Measurements from ENCODE around the gene TSSC4.
"Not testable (repeated sequence)": the region's sequence is repeated elsewhere in the genome, so short reads cannot be mapped to it uniquely, and the experiment has no call there.

Gene TSSC4

DNA sequence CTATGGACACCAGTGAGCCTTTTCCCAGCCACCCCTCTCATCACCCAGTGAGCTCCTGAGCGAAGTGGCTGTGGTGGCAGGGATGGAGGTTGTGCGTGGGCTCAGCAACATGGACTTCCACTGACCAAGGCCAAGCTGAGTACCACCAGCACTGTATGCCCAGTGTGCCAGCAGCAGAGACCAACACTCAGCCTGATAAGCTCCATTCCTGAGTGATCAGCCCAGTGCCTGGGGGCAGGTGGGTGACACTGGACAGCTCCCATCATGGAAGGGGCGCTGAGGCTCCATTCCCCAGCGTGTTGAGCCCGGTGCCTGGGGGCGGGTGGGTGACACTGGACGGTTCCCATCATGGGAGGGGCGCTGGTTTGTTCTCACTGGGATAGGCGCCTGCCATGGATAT lies 41.0 kb upstream of the TSSC4 start:
- TF ChIP-seq, protein P1, sequence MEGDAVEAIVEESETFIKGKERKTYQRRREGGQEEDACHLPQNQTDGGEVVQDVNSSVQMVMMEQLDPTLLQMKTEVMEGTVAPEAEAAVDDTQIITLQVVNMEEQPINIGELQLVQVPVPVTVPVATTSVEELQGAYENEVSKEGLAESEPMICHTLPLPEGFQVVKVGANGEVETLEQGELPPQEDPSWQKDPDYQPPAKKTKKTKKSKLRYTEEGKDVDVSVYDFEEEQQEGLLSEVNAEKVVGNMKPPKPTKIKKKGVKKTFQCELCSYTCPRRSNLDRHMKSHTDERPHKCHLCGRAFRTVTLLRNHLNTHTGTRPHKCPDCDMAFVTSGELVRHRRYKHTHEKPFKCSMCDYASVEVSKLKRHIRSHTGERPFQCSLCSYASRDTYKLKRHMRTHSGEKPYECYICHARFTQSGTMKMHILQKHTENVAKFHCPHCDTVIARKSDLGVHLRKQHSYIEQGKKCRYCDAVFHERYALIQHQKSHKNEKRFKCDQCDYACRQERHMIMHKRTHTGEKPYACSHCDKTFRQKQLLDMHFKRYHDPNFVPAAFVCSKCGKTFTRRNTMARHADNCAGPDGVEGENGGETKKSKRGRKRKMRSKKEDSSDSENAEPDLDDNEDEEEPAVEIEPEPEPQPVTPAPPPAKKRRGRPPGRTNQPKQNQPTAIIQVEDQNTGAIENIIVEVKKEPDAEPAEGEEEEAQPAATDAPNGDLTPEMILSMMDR (IDR thresholded peaks at IDR 0.05; ENCODE audit: low read depth, low read length), result no peak

GRCh38 chr11:2360081-2360642 lies 40.4 kb upstream of the TSSC4 start:
- H3K4me3 ChIP-seq (ENCODE audit: low read depth, low read length), result no peak overlapping the region
- TF ChIP-seq, protein P1 (IDR thresholded peaks at IDR 0.05; ENCODE audit: low read depth, low read length), result no peak

More for the DNA sequence above, 41.0 kb upstream of the TSSC4 start:
- H3K4me3 ChIP-seq (ENCODE audit: low read depth, low read length), result no peak overlapping the region

DNA sequence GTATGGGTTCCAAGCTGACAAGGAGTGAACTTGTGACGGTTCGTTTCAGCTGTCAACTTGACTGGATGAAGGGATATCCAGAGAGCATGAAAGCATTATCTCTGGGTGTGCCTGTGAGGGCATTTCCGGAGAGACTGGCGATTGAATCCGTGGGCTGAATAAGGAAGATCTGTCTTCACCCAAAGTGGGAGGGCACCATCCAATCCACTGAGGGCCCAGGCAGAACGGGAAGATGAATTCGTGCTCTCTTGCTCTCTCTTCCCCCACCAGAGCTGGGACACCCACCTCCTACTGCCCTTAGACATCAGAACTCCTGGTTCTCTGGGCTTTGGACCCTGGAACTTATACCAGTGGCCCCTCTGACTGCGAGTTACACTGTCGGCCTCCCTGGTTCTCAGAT lies 39.0 kb upstream of the TSSC4 start:
- H3K4me3 ChIP-seq (ENCODE audit: low read depth, low read length), result no peak overlapping the region
- TF ChIP-seq, protein P1 (IDR thresholded peaks at IDR 0.05; ENCODE audit: low read depth, low read length), result no peak

- H3K4me3 ChIP-seq (ENCODE audit: low read depth, low read length), result no peak overlapping the region
- TF ChIP-seq, protein P1 (IDR thresholded peaks at IDR 0.05; ENCODE audit: low read depth, low read length), result no peak
These were observed 38.1 kb upstream of the TSSC4 start for GRCh38 chr11:2362414-2362813.

DNA sequence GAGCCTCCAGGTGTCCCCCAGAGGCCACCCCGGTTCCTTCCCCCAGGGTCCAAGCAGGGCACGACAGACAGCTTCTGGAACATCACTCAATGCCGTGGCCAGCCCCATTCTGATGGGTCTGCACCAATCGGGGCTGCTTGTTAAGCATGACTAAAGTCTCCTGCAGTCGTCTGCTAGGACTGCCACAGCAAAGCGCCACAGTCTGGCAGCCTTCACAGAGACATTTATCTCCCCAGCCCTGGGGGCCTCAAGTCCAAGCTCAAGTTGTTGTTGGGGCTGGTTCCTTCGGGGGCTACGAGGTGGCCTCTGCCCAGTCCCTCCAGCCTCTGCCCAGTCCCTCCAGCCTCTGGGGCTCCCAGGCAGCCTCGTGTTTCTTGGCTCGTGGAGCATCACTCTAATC lies 37.4 kb upstream of the TSSC4 start:
- H3K4me3 ChIP-seq (ENCODE audit: low read depth, low read length), result no peak overlapping the region
- TF ChIP-seq, protein P1 (IDR thresholded peaks at IDR 0.05; ENCODE audit: low read depth, low read length), result no peak

- H3K4me3 ChIP-seq (ENCODE audit: low read depth, low read length), result no peak overlapping the region
- TF ChIP-seq, protein P1 (IDR thresholded peaks at IDR 0.05; ENCODE audit: low read depth, low read length), result no peak
These were observed 36.8 kb upstream of the TSSC4 start for GRCh38 chr11:2363577-2364370.

- not testable (repeated sequence) for H3K4me3 ChIP-seq (ENCODE audit: low read depth, low read length)
These were observed 36.2 kb upstream of the TSSC4 start for GRCh38 chr11:2364386-2364785.

Measured in WI38 (cell line).